Measurements from ENCODE around the gene MANSC1. TPM values are rescaled to one million over a fixed set of nuclear protein-coding genes. Genes with fewer than 3 reads are reported as not detected.

MANSC1 gene
- total and polyA plus RNA-seq, 2 of the 13 experiments (the other 11 are each of a cell fraction or from before 2014, with no cell fraction given): 1.9 to 4.2 TPM

DNA sequence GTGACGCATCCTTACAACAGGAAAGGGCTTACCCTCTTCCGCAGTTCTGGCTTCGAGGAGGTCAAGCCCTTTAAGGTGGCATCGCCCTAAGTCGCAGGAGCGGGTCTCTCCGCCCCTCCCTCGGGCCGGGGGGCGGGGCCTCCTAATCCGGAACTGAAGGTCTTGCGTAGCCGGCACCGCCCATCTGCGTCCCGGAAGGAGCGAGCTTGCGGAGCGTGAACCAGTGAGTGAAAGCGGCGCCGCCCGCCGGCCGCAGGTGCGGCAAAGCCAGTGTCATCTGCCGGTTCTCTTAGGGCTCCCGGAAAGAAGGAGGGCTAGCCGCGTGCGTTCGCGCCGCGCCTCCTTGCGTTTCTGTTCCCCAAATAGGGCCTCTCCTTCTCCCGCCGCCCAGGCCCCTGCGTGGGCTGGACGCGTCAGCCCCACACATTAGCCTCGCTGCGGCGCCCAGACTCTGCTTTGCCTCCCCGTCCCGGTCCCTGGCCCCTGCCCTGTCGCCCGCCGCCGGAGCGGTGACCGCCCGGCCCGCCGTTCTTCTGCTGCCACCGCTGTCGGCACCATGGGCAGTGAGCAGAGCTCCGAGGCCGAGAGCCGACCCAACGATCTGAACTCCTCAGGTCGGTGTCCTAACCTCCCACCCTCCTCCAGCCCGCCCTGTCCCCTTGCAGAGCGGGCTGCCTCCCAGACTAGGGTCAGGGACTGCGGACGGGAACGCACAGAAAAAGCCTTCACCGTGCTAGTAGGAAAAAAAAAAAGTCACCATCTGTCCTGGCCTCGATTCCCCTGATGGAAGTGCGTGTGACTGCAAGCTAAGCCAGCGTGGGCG lies 7.1 kb upstream of the MANSC1 start, which contains the start of gene BORCS5 (continued):
- TF ChIP-seq, protein P1, sequence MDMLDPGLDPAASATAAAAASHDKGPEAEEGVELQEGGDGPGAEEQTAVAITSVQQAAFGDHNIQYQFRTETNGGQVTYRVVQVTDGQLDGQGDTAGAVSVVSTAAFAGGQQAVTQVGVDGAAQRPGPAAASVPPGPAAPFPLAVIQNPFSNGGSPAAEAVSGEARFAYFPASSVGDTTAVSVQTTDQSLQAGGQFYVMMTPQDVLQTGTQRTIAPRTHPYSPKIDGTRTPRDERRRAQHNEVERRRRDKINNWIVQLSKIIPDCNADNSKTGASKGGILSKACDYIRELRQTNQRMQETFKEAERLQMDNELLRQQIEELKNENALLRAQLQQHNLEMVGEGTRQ (IDR thresholded peaks at IDR 0.05; ENCODE audit: low read depth, low read length): no peak
- TF ChIP-seq, protein P1 (CRISPR knock-in tag; IDR thresholded peaks at IDR 0.05; ENCODE audit: borderline replicate concordance): peak; percentile 29; the same call in 1 of the 2 replicates
- TF ChIP-seq, protein P2, sequence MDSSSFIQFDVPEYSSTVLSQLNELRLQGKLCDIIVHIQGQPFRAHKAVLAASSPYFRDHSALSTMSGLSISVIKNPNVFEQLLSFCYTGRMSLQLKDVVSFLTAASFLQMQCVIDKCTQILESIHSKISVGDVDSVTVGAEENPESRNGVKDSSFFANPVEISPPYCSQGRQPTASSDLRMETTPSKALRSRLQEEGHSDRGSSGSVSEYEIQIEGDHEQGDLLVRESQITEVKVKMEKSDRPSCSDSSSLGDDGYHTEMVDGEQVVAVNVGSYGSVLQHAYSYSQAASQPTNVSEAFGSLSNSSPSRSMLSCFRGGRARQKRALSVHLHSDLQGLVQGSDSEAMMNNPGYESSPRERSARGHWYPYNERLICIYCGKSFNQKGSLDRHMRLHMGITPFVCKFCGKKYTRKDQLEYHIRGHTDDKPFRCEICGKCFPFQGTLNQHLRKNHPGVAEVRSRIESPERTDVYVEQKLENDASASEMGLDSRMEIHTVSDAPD (CRISPR knock-in tag; IDR thresholded peaks at IDR 0.05): no peak
- peak; percentile 80; the same call in 1 of the 2 replicates for TF ChIP-seq TGIF2 (CRISPR knock-in tag; IDR thresholded peaks at IDR 0.05)
- no peak; the same call in 1 of the 2 replicates for TF ChIP-seq RELA (CRISPR knock-in tag; IDR thresholded peaks at IDR 0.05)
- no peak for TF ChIP-seq MAF1 (CRISPR knock-in tag; IDR thresholded peaks at IDR 0.05; ENCODE audit: borderline replicate concordance)
- no peak for TF ChIP-seq ATM (IDR thresholded peaks at IDR 0.05; ENCODE audit: borderline replicate concordance)
- peak; percentile 69 for TF ChIP-seq SPEN (CRISPR knock-in tag; IDR thresholded peaks at IDR 0.05; ENCODE audit: low read depth)
- TF ChIP-seq SOX13 (IDR thresholded peaks at IDR 0.05): no peak
- no peak; a peak in 1 of 4 replicates for TF ChIP-seq SOX13 (CRISPR knock-in tag; conservative IDR thresholded peaks at IDR 0.05 in 1 of 2, IDR thresholded peaks at IDR 0.05 in 1 of 2)
- TF ChIP-seq POLR2AphosphoS2 (IDR thresholded peaks at IDR 0.05; ENCODE audit: low read depth, low read length): no peak
- TF ChIP-seq, protein P3, sequence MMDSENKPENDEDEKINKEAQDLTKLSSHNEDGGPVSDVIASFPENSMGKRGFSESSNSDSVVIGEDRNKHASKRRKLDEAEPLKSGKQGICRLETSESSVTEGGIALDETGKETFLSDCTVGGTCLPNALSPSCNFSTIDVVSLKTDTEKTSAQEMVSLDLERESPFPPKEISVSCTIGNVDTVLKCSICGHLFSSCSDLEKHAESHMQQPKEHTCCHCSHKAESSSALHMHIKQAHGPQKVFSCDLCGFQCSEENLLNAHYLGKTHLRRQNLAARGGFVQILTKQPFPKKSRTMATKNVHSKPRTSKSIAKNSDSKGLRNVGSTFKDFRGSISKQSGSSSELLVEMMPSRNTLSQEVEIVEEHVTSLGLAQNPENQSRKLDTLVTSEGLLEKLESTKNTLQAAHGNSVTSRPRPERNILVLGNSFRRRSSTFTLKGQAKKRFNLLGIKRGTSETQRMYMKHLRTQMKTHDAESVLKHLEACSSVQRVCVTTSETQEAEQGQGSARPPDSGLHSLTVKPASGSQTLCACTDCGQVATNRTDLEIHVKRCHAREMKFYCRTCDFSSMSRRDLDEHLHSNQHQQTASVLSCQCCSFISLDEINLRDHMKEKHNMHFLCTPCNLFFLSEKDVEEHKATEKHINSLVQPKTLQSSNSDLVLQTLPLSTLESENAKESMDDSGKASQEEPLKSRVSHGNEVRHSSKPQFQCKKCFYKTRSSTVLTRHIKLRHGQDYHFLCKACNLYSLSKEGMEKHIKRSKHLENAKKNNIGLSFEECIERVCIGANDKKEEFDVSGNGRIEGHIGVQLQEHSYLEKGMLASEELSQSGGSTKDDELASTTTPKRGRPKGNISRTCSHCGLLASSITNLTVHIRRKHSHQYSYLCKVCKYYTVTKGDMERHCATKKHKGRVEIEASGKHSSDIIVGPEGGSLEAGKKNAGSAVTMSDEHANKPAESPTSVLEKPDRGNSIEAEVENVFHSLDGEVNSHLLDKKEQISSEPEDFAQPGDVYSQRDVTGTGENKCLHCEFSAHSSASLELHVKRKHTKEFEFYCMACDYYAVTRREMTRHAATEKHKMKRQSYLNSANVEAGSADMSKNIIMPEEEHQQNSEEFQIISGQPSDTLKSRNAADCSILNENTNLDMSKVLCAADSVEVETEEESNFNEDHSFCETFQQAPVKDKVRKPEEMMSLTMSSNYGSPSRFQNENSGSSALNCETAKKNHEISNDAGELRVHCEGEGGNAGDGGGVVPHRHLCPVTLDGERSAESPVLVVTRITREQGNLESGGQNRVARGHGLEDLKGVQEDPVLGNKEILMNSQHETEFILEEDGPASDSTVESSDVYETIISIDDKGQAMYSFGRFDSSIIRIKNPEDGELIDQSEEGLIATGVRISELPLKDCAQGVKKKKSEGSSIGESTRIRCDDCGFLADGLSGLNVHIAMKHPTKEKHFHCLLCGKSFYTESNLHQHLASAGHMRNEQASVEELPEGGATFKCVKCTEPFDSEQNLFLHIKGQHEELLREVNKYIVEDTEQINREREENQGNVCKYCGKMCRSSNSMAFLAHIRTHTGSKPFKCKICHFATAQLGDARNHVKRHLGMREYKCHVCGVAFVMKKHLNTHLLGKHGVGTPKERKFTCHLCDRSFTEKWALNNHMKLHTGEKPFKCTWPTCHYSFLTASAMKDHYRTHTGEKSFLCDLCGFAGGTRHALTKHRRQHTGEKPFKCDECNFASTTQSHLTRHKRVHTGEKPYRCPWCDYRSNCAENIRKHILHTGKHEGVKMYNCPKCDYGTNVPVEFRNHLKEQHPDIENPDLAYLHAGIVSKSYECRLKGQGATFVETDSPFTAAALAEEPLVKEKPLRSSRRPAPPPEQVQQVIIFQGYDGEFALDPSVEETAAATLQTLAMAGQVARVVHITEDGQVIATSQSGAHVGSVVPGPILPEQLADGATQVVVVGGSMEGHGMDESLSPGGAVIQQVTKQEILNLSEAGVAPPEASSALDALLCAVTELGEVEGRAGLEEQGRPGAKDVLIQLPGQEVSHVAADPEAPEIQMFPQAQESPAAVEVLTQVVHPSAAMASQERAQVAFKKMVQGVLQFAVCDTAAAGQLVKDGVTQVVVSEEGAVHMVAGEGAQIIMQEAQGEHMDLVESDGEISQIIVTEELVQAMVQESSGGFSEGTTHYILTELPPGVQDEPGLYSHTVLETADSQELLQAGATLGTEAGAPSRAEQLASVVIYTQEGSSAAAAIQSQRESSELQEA (CRISPR knock-in tag; IDR thresholded peaks at IDR 0.05; ENCODE audit: not compliant biosample characterization): no peak
- peak; percentile 8; the same call in 1 of the 2 replicates for TF ChIP-seq FOXO1 (CRISPR knock-in tag; IDR thresholded peaks at IDR 0.05)
- TF ChIP-seq ZBTB3 (CRISPR knock-in tag; IDR thresholded peaks at IDR 0.05; ENCODE audit: borderline replicate concordance, low read depth): peak; percentile 51; the same call in 1 of the 2 replicates
- TF ChIP-seq, protein P4, sequence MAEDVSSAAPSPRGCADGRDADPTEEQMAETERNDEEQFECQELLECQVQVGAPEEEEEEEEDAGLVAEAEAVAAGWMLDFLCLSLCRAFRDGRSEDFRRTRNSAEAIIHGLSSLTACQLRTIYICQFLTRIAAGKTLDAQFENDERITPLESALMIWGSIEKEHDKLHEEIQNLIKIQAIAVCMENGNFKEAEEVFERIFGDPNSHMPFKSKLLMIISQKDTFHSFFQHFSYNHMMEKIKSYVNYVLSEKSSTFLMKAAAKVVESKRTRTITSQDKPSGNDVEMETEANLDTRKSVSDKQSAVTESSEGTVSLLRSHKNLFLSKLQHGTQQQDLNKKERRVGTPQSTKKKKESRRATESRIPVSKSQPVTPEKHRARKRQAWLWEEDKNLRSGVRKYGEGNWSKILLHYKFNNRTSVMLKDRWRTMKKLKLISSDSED (CRISPR knock-in tag; IDR thresholded peaks at IDR 0.05): no peak
- TF ChIP-seq ZSCAN22 (CRISPR knock-in tag; IDR thresholded peaks at IDR 0.05): no peak

All from HepG2 (cell line).